Measurements from ENCODE around the gene PRKCZ. TPM values are rescaled to one million over a fixed set of nuclear protein-coding genes. Genes with fewer than 3 reads are reported as not detected.

PRKCZ gene
- polyA plus RNA-seq, 4 donors: 44.2 to 252 (median 144) TPM

DNA sequence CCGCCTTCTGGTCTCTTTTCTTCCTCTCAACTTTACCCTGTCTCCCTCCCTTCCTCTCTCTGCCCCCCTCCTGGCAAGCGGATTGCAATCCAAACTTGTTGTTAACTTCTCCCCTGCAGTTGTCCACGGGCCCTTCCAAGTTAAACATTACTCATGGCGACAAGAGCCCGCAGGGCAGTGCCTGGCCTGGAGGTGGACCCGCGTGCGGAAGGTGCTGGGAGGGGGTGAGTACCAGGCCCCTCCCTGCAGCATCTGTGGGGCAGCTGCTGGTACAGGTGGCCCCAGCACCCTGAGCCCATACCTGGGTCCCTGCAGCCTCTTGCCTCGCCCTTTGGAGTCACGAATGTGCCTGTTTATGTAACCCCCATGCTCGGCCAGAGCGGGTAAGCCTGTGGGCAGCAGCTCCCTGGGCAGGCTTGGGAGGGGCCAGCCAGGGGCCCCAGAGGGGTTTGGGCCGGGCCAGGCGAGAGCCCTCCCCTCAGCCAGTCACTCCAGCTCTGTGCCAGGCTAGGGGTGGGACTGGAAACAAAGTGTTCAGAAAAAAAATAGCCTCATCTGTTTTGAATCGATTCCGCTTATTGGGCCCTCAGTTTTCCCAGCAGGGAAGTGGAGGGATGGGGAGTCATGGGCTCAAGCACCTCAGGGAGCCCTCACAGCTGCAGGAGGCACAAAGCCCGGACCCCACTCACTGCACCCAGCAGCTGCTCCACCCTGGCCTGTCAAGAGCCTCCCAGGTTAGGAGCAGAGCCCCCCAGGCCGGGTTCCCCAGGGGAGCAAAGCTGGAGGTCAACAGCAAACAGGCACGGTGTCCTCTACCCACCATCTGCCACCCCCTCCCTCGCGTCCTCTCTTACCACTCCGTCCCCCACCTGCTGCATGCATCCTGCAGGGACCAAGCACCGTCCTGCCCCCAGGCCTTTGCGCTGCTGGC, 158.4 kb downstream of the PRKCZ start:
- no peaks in the 10 kb centered on the region for H3K9me3 ChIP-seq (ENCODE audit: control insufficient read depth in 2 of 2, insufficient read depth in 1 of 2, low read depth in 1 of 2, low read length in 1 of 2)
- peaks cover 7 to 63% (median 13%) of the 10 kb centered on the region in 3 donors for H3K4me1 ChIP-seq (ENCODE audit: control insufficient read depth in 3 of 3, insufficient read depth in 2 of 3, low read depth in 1 of 3, low read length in 2 of 3)
- no peaks in the 10 kb centered on the region for H3K27me3 ChIP-seq (ENCODE audit: control insufficient read depth in 3 of 3, insufficient read depth in 3 of 3, low read length in 3 of 3)
- H3K27ac ChIP-seq (ENCODE audit: low read depth in 1 of 3, low read length in 2 of 3): peak overlapping the region in 2 of 3 donors; percentile 73 to 78
- DNase-seq (peak in 1 of 2 donors; percentile 80), FAIRE-seq (no peak)
- 43 to 58% (median 47%) methylated on average over 23 to 24 of the region's 24 CpGs for whole genome bisulfite sequencing, 3 donors
- no peak overlapping the region for H3K4me3 ChIP-seq (ENCODE audit: low read depth in 1 of 3, low read length in 3 of 3)
- no peaks in the 10 kb centered on the region for H3K36me3 ChIP-seq (ENCODE audit: control insufficient read depth in 3 of 3, insufficient read depth in 2 of 3, low read depth in 1 of 3, low read length in 3 of 3)

DNA sequence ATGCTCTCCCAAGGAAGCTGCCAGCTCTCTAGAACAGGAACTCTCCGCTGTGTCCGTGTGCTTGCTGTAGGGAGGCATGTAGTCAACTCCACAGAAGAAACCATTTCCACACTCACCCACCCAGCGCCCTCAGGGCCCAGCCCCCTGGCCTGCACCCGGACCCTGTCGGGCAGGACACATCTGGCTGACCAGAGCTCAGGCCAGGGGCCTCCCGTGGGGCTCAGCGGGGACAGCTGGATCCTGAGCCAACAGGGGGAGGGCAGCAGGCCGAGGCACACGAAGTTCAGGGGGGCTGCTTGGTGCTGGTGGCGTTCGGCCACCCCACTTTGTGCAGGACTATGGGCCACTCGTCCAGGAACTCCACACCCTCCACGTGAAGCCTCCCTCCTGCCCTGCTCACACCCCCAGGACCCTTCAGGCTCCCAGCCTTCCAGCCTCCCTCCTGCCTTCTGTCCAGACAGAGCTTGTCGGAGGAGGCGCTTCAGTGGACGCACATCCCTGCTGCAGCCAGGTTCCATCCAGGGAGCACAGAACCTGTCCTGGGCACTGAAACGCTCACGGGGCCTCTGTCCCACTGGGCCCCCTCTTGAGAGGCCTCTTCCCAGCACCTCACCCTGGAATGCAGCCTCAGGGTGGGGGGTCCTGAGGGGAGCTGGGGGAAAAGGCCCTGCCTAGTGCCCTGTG, 159.3 kb downstream of the PRKCZ start:
- Histone ChIP-seq H3K36me3 (ENCODE audit: control insufficient read depth in 3 of 3, insufficient read depth in 2 of 3, low read depth in 1 of 3, low read length in 3 of 3) (no peaks in the 10 kb centered on the region), H3K4me1 (ENCODE audit: control insufficient read depth in 3 of 3, insufficient read depth in 2 of 3, low read depth in 1 of 3, low read length in 2 of 3) (peaks cover 7 to 67% (median 10%) of the 10 kb centered on the region in 3 donors), H3K9me3 (ENCODE audit: control insufficient read depth in 2 of 2, insufficient read depth in 1 of 2, low read depth in 1 of 2, low read length in 1 of 2) (no peaks in the 10 kb centered on the region), H3K4me3 (ENCODE audit: low read depth in 1 of 3, low read length in 3 of 3) (no peak overlapping the region), H3K27me3 (ENCODE audit: control insufficient read depth in 3 of 3, insufficient read depth in 3 of 3, low read length in 3 of 3) (no peaks in the 10 kb centered on the region), H3K27ac (ENCODE audit: low read depth in 1 of 3, low read length in 2 of 3) (peak overlapping the region in 1 of 3 donors; percentile 5)
- DNase-seq (no peak), FAIRE-seq (no peak)
- 73 to 88% (median 84%) methylated on average over 18 of the region's 18 CpGs for WGBS, 3 donors

DNA sequence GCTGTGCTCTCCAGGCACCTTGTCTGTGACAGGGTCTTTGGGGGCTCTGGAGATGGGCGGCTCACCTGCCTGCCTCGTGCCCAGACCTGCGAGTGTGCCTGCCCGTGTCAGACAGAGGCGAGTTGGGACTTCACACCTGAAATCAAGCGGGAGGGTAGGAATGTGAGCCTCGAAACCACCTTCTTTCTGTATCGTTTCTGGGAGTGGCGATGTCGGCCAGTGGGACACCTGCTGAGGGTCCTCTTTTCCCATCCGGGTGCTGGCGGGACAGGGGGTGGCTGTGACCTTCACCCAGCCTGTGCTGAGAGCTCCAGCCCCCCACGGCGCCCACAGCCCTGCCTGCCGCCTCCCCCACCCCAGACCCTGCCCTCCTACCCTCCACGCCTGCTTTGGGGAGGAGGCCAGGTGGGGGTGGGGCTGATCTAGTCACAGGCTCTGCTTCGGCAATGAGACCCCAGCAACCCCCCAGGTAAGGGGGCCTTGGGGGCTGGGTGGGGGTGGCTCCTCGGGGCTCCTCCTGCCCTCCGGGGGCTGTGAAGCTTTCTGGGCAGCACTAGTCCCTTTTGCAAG, 160.0 kb downstream of the PRKCZ start:
- no peaks in the 10 kb centered on the region for H3K27me3 ChIP-seq (ENCODE audit: control insufficient read depth in 3 of 3, insufficient read depth in 3 of 3, low read length in 3 of 3)
- no peak for FAIRE-seq
- no peak overlapping the region for H3K27ac ChIP-seq (ENCODE audit: low read depth in 1 of 3, low read length in 2 of 3)
- peaks cover 7 to 70% (median 10%) of the 10 kb centered on the region in 3 donors for H3K4me1 ChIP-seq (ENCODE audit: control insufficient read depth in 3 of 3, insufficient read depth in 2 of 3, low read depth in 1 of 3, low read length in 2 of 3)
- no peak overlapping the region for H3K4me3 ChIP-seq (ENCODE audit: low read depth in 1 of 3, low read length in 3 of 3)
- no peaks in the 10 kb centered on the region for H3K36me3 ChIP-seq (ENCODE audit: control insufficient read depth in 3 of 3, insufficient read depth in 2 of 3, low read depth in 1 of 3, low read length in 3 of 3)
- H3K9me3 ChIP-seq (ENCODE audit: control insufficient read depth in 2 of 2, insufficient read depth in 1 of 2, low read depth in 1 of 2, low read length in 1 of 2): no peaks in the 10 kb centered on the region
- no peak for DNase-seq
- WGBS, 3 donors: 78 to 86% (median 82%) methylated on average over 17 to 19 of the region's 19 CpGs

DNA sequence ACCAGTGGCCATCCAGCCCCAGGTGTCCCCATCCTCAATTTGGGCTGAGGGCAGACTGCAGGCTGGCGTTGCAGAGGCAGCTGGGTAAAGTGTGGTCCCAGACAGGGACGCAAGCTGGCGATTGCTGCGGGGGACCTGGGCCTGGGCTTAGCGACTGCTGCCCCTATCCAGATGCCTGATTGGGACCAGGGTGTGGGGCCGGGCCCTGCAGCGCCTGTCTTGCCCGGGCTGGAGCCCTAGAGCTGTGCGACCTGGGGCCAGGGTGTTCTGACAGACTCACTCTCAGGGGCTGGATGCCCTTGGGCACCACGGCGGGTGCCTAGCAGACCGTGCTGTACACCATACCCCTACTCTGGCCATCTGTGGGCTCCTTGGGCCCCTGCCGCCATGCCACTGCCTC, 160.6 kb downstream of the PRKCZ start:
- no peak for FAIRE-seq

DNA sequence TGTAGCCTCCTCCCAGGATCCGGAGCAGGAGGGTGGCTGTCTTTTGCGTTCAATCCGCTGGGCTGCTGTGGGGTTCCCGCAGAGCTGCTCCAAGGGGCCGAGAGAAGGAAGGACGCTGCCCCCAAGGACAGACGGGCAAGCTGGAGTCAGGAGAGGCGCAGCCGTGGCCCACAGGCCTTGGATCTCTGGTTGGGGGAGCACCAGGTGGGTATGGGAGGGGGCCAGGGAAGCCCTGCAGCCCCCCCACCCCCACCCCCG, 162.0 kb downstream of the PRKCZ start:
- DNase-seq: no peak
- H3K4me1 ChIP-seq (ENCODE audit: control insufficient read depth in 3 of 3, insufficient read depth in 2 of 3, low read depth in 1 of 3, low read length in 2 of 3): peaks cover 3 to 57% (median 9%) of the 10 kb centered on the region in 3 donors

More for the DNA sequence above, 160.6 kb downstream of the PRKCZ start:
- H3K9me3 ChIP-seq (ENCODE audit: control insufficient read depth in 2 of 2, insufficient read depth in 1 of 2, low read depth in 1 of 2, low read length in 1 of 2): no peaks in the 10 kb centered on the region
- H3K36me3 ChIP-seq (ENCODE audit: control insufficient read depth in 3 of 3, insufficient read depth in 2 of 3, low read depth in 1 of 3, low read length in 3 of 3): no peaks in the 10 kb centered on the region
- DNase-seq: no peak
- WGBS, 3 donors: 93 to 95% (median 94%) methylated on average over 10 to 13 of the region's 13 CpGs
- H3K27ac ChIP-seq (ENCODE audit: low read depth in 1 of 3, low read length in 2 of 3): no peak overlapping the region
- H3K4me1 ChIP-seq (ENCODE audit: control insufficient read depth in 3 of 3, insufficient read depth in 2 of 3, low read depth in 1 of 3, low read length in 2 of 3): peaks cover 4 to 67% (median 10%) of the 10 kb centered on the region in 3 donors
- H3K27me3 ChIP-seq (ENCODE audit: control insufficient read depth in 3 of 3, insufficient read depth in 3 of 3, low read length in 3 of 3): no peaks in the 10 kb centered on the region
- no peak overlapping the region for H3K4me3 ChIP-seq (ENCODE audit: low read depth in 1 of 3, low read length in 3 of 3)

DNA sequence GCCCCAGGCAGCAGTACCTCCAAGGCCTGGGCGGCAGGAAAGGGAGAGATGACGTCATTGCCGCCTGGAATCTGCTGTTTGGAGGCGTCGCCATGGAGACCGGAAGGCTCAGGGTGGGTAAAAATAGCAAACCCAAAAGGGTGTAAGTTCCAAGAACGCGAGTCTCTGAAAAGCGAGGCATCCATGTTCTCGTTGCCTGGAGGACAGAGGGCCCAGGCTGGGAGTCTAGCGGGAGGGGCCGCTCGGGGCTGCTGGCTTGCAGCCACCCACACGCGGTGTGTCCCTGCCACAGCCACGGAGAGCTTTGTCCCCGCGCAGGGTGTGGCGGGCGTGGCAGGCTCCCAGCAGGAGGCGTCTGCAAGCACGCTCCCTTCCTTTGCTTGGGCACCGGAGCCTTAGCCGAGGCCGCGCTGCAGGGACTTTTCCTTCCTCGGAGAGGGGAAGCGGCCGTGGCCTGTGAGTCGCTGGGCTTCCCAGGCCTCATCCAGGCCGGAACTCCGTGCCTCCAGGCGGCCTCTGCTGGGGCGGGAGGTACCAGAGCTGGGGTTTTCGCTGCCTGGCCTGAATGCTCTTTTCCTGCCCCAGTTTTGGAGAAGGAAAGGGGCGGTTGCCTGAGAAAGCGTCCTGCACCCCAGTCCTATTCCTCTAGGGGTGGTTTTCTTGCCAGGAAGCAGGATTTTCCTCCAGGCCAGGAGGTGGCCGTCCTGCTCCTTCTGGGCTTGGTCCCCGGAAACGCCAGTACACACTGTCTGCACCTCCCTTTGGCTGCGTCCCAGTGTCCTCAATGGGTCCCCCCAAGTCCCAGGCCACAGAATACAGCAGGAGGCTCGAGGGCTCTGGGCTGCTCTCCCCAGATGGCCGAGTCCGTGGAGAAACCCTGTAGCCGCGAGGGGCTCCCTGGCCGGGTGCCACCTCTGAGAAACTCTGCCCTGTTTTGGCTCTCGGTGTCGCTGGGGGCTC, 162.6 kb downstream of the PRKCZ start:
- Histone ChIP-seq H3K27me3 (ENCODE audit: control insufficient read depth in 3 of 3, insufficient read depth in 3 of 3, low read length in 3 of 3) (no peaks in the 10 kb centered on the region), H3K4me3 (ENCODE audit: low read depth in 1 of 3, low read length in 3 of 3) (peak overlapping the region in 2 of 3 donors; percentile 4 to 14), H3K9me3 (ENCODE audit: control insufficient read depth in 2 of 2, insufficient read depth in 1 of 2, low read depth in 1 of 2, low read length in 1 of 2) (no peaks in the 10 kb centered on the region), H3K4me1 (ENCODE audit: control insufficient read depth in 3 of 3, insufficient read depth in 2 of 3, low read depth in 1 of 3, low read length in 2 of 3) (peaks cover 3 to 51% (median 7%) of the 10 kb centered on the region in 3 donors), H3K27ac (ENCODE audit: low read depth in 1 of 3, low read length in 2 of 3) (peak overlapping the region; percentile 66 to 96 (median 89)), H3K36me3 (ENCODE audit: control insufficient read depth in 3 of 3, insufficient read depth in 2 of 3, low read depth in 1 of 3, low read length in 3 of 3) (no peaks in the 10 kb centered on the region)
- FAIRE-seq (no peak), DNase-seq (peak; percentile 81 to 94)
- WGBS, 3 donors: 11 to 17% (median 12%) methylated on average over 48 to 49 of the region's 49 CpGs

More for the DNA sequence above, 162.0 kb downstream of the PRKCZ start:
- no peaks in the 10 kb centered on the region for H3K9me3 ChIP-seq (ENCODE audit: control insufficient read depth in 2 of 2, insufficient read depth in 1 of 2, low read depth in 1 of 2, low read length in 1 of 2)
- FAIRE-seq: no peak
- H3K27ac ChIP-seq (ENCODE audit: low read depth in 1 of 3, low read length in 2 of 3): peak overlapping the region in 2 of 3 donors; percentile 89 to 96
- no peaks in the 10 kb centered on the region for H3K27me3 ChIP-seq (ENCODE audit: control insufficient read depth in 3 of 3, insufficient read depth in 3 of 3, low read length in 3 of 3)
- H3K4me3 ChIP-seq (ENCODE audit: low read depth in 1 of 3, low read length in 3 of 3): peak overlapping the region in 1 of 3 donors; percentile 16
- 44 to 47% (median 44%) methylated on average over 10 of the region's 10 CpGs for WGBS, 3 donors
- H3K36me3 ChIP-seq (ENCODE audit: control insufficient read depth in 3 of 3, insufficient read depth in 2 of 3, low read depth in 1 of 3, low read length in 3 of 3): no peaks in the 10 kb centered on the region

DNA sequence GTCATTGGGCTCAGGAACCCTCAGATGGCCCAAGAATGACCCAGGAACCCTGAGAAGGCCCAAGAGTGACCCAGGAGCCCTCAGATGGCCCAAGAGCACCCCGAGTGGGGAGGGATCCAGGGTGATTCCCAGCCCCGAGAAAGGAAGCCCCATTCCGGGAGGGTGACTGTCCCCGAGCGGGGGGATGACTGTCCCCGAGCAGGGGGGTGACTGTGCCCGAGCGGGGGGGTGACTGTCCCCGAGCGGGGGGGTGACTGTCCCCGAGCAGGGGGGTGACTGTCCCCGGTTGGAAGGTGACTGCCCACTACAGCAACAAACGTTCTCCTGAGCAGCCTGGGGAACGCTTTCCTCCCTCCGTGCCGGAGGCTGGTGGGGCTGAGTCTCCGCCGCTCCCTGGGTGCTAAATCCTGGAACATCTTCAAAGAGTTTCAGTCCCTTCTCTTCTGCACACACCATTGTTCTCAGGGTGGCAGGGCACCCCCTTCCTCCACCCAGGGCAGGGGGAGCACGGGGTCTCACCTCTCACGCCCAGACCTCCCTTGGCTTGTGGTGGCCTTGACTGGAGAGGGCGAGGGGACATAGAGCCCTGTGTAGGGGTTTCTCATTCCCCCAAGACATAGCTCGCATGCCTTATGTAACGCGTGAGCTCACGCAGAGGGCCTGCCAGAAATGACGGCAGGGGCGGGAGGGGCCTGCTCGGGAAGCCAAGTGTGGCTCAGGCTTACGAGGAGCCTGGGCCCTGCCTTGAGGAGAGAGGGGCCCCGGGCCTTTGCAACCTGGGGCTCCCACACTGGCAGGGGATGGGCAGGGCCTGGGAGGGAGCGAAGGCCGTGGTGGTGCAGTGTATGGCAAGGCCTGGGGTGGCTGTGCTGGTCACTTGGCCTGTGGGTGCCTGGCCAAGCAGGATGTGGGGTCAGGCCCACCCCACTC, 163.6 kb downstream of the PRKCZ start:
- H3K9me3 ChIP-seq (ENCODE audit: control insufficient read depth in 2 of 2, insufficient read depth in 1 of 2, low read depth in 1 of 2, low read length in 1 of 2): no peaks in the 10 kb centered on the region
- H3K36me3 ChIP-seq (ENCODE audit: control insufficient read depth in 3 of 3, insufficient read depth in 2 of 3, low read depth in 1 of 3, low read length in 3 of 3): no peaks in the 10 kb centered on the region
- 61 to 89% (median 70%) methylated on average over 18 to 32 of the region's 32 CpGs for whole genome bisulfite sequencing, 3 donors
- peaks cover 3 to 41% (median 5%) of the 10 kb centered on the region in 3 donors for H3K4me1 ChIP-seq (ENCODE audit: control insufficient read depth in 3 of 3, insufficient read depth in 2 of 3, low read depth in 1 of 3, low read length in 2 of 3)
- DNase-seq: peak in 1 of 2 donors; percentile 51
- H3K27me3 ChIP-seq (ENCODE audit: control insufficient read depth in 3 of 3, insufficient read depth in 3 of 3, low read length in 3 of 3): no peaks in the 10 kb centered on the region
- H3K4me3 ChIP-seq (ENCODE audit: low read depth in 1 of 3, low read length in 3 of 3): no peak overlapping the region
- H3K27ac ChIP-seq (ENCODE audit: low read depth in 1 of 3, low read length in 2 of 3): peak overlapping the region; percentile 66 to 96 (median 89)
- FAIRE-seq: no peak

Data from small intestine (tissue), 7 donors.